GM23338 (cell line): ENCODE data around the gene MRC2. TPM values are rescaled to one million over a fixed set of nuclear protein-coding genes. Genes with fewer than 3 reads are reported as not detected.
A peak's percentile ranks its signal among the peaks of the same experiment; 100 is the strongest.

Source experiments
- ATAC-seq: fragments of 200-7000 bp; cut with Tn5 transposase; 3 replicates; pipeline ENCODE4 v1.9.1; 2020
- DNase-seq: peaks from one replicate; pipeline ENCODE4 v3.0.0-alpha.2; 2015; ENCODE audit warnings: low spot score
- H2AFZ ChIP-seq: fragments of 200-600 bp; sonication (generic); 2 replicates; pipeline ENCODE4 v1.8.0; 2016; ENCODE audit warnings: antibody characterized with exemption, mild to moderate bottlenecking, moderate library complexity
- H3F3A ChIP-seq: fragments of 200-600 bp; sonication (generic); replicated peaks from 2 replicates; pipeline ENCODE4 v1.8.0; 2017; ENCODE audit warnings: antibody characterized with exemption, mixed run types, low read depth
- H3K27ac ChIP-seq: fragments of 200-600 bp; sonication (generic); 2 replicates; pipeline ENCODE4 v1.6.1; 2016; ENCODE audit warnings: low read depth
- H3K27me3 ChIP-seq: fragments of 200-600 bp; sonication (generic); 2 replicates; pipeline ENCODE4 v1.8.0; 2016; ENCODE audit warnings: mild to moderate bottlenecking, mixed run types, moderate library complexity; ENCODE audit not compliant: insufficient read depth
- H3K36me3 ChIP-seq: fragments of 200-600 bp; sonication (generic); 2 replicates; pipeline ENCODE4 v1.8.0; 2016; ENCODE audit warnings: mild to moderate bottlenecking; ENCODE audit not compliant: insufficient read depth
- H3K4me1 ChIP-seq: fragments of 200-600 bp; sonication (generic); 2 replicates; pipeline ENCODE4 v1.8.0; 2016; ENCODE audit warnings: mild to moderate bottlenecking, moderate library complexity; ENCODE audit not compliant: insufficient read depth
- H3K4me2 ChIP-seq: fragments of 200-600 bp; sonication (generic); 2 replicates; pipeline ENCODE4 v1.7.1; 2017; ENCODE audit warnings: mixed run types
- H3K4me3 ChIP-seq: fragments of 200-600 bp; sonication (generic); 2 replicates; pipeline ENCODE4 v1.6.1; 2016; ENCODE audit warnings: mixed run types
- H3K79me2 ChIP-seq: fragments of 200-600 bp; sonication (generic); replicated peaks from 2 replicates; pipeline ENCODE4 v1.8.0; 2017; ENCODE audit warnings: mild to moderate bottlenecking; ENCODE audit not compliant: insufficient read depth
- H3K9me2 ChIP-seq: fragments of 200-600 bp; sonication (generic); 2 replicates; pipeline ENCODE4 v1.8.0; 2017; ENCODE audit not compliant: insufficient read depth
- H4K20me1 ChIP-seq: fragments of 200-600 bp; sonication (generic); replicated peaks from 2 replicates; pipeline ENCODE4 v1.8.0; 2017; ENCODE audit warnings: mild to moderate bottlenecking; ENCODE audit not compliant: insufficient read depth
- H3K27ac Mint-ChIP-seq: 2 replicates; pipeline ENCODE4 v1.8.0; 2020; ENCODE audit warnings: inconsistent platforms, mild to moderate bottlenecking, moderate library complexity, mixed read lengths
- H3K27me3 Mint-ChIP-seq: 3 replicates; pipeline ENCODE4 v1.8.0; 2022; ENCODE audit warnings: low read depth, mild to moderate bottlenecking, moderate library complexity, mixed read lengths, inconsistent platforms; ENCODE audit not compliant: insufficient read depth, poor library complexity
- H3K36me3 Mint-ChIP-seq: 3 replicates; pipeline ENCODE4 v1.8.0; 2021; ENCODE audit warnings: low read depth, mild to moderate bottlenecking, inconsistent platforms, moderate library complexity, mixed read lengths
- H3K4me1 Mint-ChIP-seq: 3 replicates; pipeline ENCODE4 v1.8.0; 2020; ENCODE audit warnings: mild to moderate bottlenecking, inconsistent platforms, mixed read lengths
- H3K4me3 Mint-ChIP-seq: 3 replicates; pipeline ENCODE4 v1.8.0; 2021; ENCODE audit warnings: moderate library complexity, mild to moderate bottlenecking, inconsistent platforms, mixed read lengths
- H3K9me3 Mint-ChIP-seq: 3 replicates; pipeline ENCODE4 v1.8.0; 2020; ENCODE audit warnings: moderate library complexity, mild to moderate bottlenecking, inconsistent platforms, mixed read lengths
- CREB1 ChIP-seq: fragments of 250-450 bp; sonication (Bioruptor Pico); IDR thresholded peaks from 2 replicates; pipeline ENCODE4 v1.5.0; 2020; ENCODE audit warnings: low read depth, mild to moderate bottlenecking, moderate library complexity
- CTCF ChIP-seq, 2 experiments: fragments of 200-600 bp in 1 of 2; sonication (generic) in 1 of 2; conservative IDR thresholded peaks; 2 replicates each; pipeline versions ENCODE4 v1.5.1 to v1.6.1; 2016 to 2017; ENCODE audit warnings: antibody characterized with exemption in 2 of 2, low read depth in 2 of 2, mild to moderate bottlenecking in 2 of 2, moderate library complexity in 1 of 2
- ETS1 ChIP-seq: IDR thresholded peaks from 2 replicates; pipeline ENCODE4 v1.6.1; 2016; ENCODE audit warnings: antibody characterized with exemption
- NANOG ChIP-seq: IDR thresholded peaks from 2 replicates; pipeline ENCODE4 v1.6.1; 2016; ENCODE audit warnings: antibody characterized with exemption, borderline replicate concordance
- POLR2AphosphoS5 ChIP-seq: IDR thresholded peaks from 2 replicates; pipeline ENCODE4 v1.6.1; 2016; ENCODE audit warnings: antibody characterized with exemption, low read depth
- polyA plus RNA-seq: library from polyadenylated mRNA; unstranded; fragments of >200 nt; fragmentation: Nextera tagmentation; extraction: Ambion mirVana; gene quantifications from 2 replicates; pipeline ENCODE4 v1.2.1, GENCODE V29; 2016
- total RNA-seq: library from RNA; depleted of rRNA; stranded (reverse); fragments of >200 nt; shearing (Covaris generic); gene quantifications from 2 replicates; pipeline ENCODE4 v1.2.3, GENCODE V29; 2014
- TF ChIP-seq, protein P1 (sequence below): IDR thresholded peaks from one replicate; pipeline ENCODE4 v1.6.1; 2018; ENCODE audit warnings: antibody characterized with exemption; ENCODE audit not compliant: unreplicated experiment

Gene MRC2
- total and polyA plus RNA-seq, 2 experiments from 2014 or later: 8.0 to 38.6 TPM

GRCh38 chr17:62629556-62630364, 2.3 kb downstream of the MRC2 start (continued):
- TF ChIP-seq, protein P1, sequence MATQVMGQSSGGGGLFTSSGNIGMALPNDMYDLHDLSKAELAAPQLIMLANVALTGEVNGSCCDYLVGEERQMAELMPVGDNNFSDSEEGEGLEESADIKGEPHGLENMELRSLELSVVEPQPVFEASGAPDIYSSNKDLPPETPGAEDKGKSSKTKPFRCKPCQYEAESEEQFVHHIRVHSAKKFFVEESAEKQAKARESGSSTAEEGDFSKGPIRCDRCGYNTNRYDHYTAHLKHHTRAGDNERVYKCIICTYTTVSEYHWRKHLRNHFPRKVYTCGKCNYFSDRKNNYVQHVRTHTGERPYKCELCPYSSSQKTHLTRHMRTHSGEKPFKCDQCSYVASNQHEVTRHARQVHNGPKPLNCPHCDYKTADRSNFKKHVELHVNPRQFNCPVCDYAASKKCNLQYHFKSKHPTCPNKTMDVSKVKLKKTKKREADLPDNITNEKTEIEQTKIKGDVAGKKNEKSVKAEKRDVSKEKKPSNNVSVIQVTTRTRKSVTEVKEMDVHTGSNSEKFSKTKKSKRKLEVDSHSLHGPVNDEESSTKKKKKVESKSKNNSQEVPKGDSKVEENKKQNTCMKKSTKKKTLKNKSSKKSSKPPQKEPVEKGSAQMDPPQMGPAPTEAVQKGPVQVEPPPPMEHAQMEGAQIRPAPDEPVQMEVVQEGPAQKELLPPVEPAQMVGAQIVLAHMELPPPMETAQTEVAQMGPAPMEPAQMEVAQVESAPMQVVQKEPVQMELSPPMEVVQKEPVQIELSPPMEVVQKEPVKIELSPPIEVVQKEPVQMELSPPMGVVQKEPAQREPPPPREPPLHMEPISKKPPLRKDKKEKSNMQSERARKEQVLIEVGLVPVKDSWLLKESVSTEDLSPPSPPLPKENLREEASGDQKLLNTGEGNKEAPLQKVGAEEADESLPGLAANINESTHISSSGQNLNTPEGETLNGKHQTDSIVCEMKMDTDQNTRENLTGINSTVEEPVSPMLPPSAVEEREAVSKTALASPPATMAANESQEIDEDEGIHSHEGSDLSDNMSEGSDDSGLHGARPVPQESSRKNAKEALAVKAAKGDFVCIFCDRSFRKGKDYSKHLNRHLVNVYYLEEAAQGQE: no peak
- TF ChIP-seq CREB1 (CRISPR knock-in tag): no peak
- TF ChIP-seq POLR2AphosphoS5: no peak
- TF ChIP-seq ETS1: no peak

- H3K27ac ChIP-seq: no peak overlapping the region
- no peaks in the 10 kb centered on the region for H3K27me3 ChIP-seq
- no peaks in the 10 kb centered on the region for H3K36me3 ChIP-seq
- Mint-ChIP-seq H3K4me1 (peaks cover 52% of the 10 kb centered on the region), H3K27ac (peak overlapping the region; percentile 36; the same call in 1 of the 2 replicates), H3K9me3 (no peaks in the 10 kb centered on the region; the same call in 2 of the 3 replicates), H3K27me3 (peaks cover 19% of the 10 kb centered on the region), H3K4me3 (no peak overlapping the region; the same call in 2 of the 3 replicates), H3K36me3 (peaks cover 4% of the 10 kb centered on the region)
- no peak overlapping the region for H3K4me2 ChIP-seq
- H3F3A ChIP-seq: no peaks in the 10 kb centered on the region
- no peak overlapping the region for H3K4me3 ChIP-seq
- no peaks in the 10 kb centered on the region for H4K20me1 ChIP-seq
- ATAC-seq (no peak), DNase-seq (no peak)
- H2AFZ ChIP-seq: no peak overlapping the region
- TF ChIP-seq NANOG (no peak), ETS1 (no peak), CTCF (conservative IDR thresholded peaks at IDR 0.05; ENCODE audit: low read depth in 2 of 2) (no peak)
- TF ChIP-seq, protein P1: no peak
- H3K9me2 ChIP-seq: no peaks in the 10 kb centered on the region
- peaks cover 64% of the 10 kb centered on the region for H3K79me2 ChIP-seq
- H3K4me1 ChIP-seq: peaks cover 38% of the 10 kb centered on the region
These were observed 3.1 kb downstream of the MRC2 start for GRCh38 chr17:62630365-62631085.
